Measurements from ENCODE around the gene STK32B.

STK32B gene

GRCh38 chr4:5357870-5358269 lies 306.6 kb downstream of the STK32B start:
- H3K4me2 ChIP-seq (ENCODE audit: low read depth, low read length, poor library complexity, severe bottlenecking): no peak overlapping the region
- H3K9me3 ChIP-seq (ENCODE audit: insufficient read depth, low read depth, low read length): no peaks in the 10 kb centered on the region
- no peak overlapping the region for H3K4me3 ChIP-seq (ENCODE audit: low read length, poor library complexity, severe bottlenecking)
- H4K20me1 ChIP-seq (ENCODE audit: insufficient read depth, low read length, poor library complexity, severe bottlenecking): no peaks in the 10 kb centered on the region
- H3K27me3 ChIP-seq (ENCODE audit: insufficient read depth, low read length, poor library complexity, severe bottlenecking): no peaks in the 10 kb centered on the region
- H3K79me2 ChIP-seq (ENCODE audit: insufficient read depth, low read length): no peaks in the 10 kb centered on the region
- no peaks in the 10 kb centered on the region for H3K36me3 ChIP-seq (ENCODE audit: insufficient read depth, low read length)
- TF ChIP-seq EZH2phosphoT487 (IDR thresholded peaks at IDR 0.05; ENCODE audit: borderline replicate concordance): no peak
- TF ChIP-seq CTCF (conservative IDR thresholded peaks at IDR 0.05; ENCODE audit: low read length): no peak
- H3K9ac ChIP-seq (ENCODE audit: low read depth, low read length, poor library complexity, severe bottlenecking): no peak overlapping the region
- H3K9me2 ChIP-seq (replicated peaks; ENCODE audit: low read depth, low read length): no peaks in the 10 kb centered on the region
- no peak overlapping the region for H2AFZ ChIP-seq (ENCODE audit: low read length)
- H3F3A ChIP-seq (ENCODE audit: low read depth): no peaks in the 10 kb centered on the region
- no peaks in the 10 kb centered on the region for H3K4me1 ChIP-seq (ENCODE audit: insufficient read depth, low read length, poor library complexity, severe bottlenecking)

DNA sequence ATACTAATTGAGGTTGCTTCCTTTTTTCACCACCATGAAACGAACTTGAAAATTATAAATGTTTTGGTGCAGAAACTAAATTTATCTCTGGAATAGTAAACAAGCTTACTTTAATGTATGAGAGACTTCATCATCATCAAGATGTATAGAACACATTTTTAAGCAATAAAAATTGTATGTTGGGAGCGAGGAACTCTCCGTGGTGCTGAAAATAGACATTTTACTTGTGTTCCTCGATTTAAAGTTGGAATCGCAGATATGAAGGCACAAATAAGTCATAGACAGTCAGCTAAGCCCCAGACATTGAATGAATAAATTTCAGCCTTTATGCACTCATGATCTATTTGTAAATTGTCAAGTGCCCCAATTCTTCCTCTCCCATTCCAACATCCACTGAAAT lies 310.7 kb downstream of the STK32B start:
- Histone ChIP-seq H3K9me2 (replicated peaks; ENCODE audit: low read depth, low read length) (no peaks in the 10 kb centered on the region), H3F3A (ENCODE audit: low read depth) (no peaks in the 10 kb centered on the region), H4K20me1 (ENCODE audit: insufficient read depth, low read length, poor library complexity, severe bottlenecking) (no peaks in the 10 kb centered on the region), H3K79me2 (ENCODE audit: insufficient read depth, low read length) (no peaks in the 10 kb centered on the region), H3K4me1 (ENCODE audit: insufficient read depth, low read length, poor library complexity, severe bottlenecking) (no peaks in the 10 kb centered on the region), H3K9ac (ENCODE audit: low read depth, low read length, poor library complexity, severe bottlenecking) (no peak overlapping the region), H3K4me2 (ENCODE audit: low read depth, low read length, poor library complexity, severe bottlenecking) (no peak overlapping the region), H3K36me3 (ENCODE audit: insufficient read depth, low read length) (no peaks in the 10 kb centered on the region), H3K4me3 (ENCODE audit: low read length, poor library complexity, severe bottlenecking) (no peak overlapping the region), H3K9me3 (ENCODE audit: insufficient read depth, low read depth, low read length) (no peaks in the 10 kb centered on the region), H2AFZ (ENCODE audit: low read length) (no peak overlapping the region), H3K27me3 (ENCODE audit: insufficient read depth, low read length, poor library complexity, severe bottlenecking) (no peaks in the 10 kb centered on the region)
- TF ChIP-seq EZH2phosphoT487 (IDR thresholded peaks at IDR 0.05; ENCODE audit: borderline replicate concordance) (no peak), CTCF (conservative IDR thresholded peaks at IDR 0.05; ENCODE audit: low read length) (no peak)

DNA sequence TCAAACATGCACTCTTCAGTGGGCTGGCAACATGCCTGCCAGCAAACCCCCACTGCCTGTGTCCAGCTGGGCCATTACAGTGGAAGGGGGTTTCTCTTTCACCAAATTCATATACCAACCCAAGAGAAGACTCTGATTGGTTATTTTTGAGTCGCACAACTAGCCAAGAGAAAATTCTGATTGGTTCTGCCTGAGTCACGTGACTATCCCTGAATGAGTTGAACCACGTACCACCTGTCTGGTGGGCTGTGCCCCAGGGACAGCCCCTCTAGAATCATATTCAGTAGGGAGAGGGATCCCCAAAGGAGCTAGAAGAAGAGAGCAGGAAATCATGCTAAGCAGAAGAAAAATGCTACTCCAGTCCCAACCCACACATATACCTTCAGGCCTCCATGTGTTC lies 313.1 kb downstream of the STK32B start:
- Histone ChIP-seq H3K4me2 (ENCODE audit: low read depth, low read length, poor library complexity, severe bottlenecking) (no peak overlapping the region), H3K79me2 (ENCODE audit: insufficient read depth, low read length) (no peaks in the 10 kb centered on the region), H3K9me3 (ENCODE audit: insufficient read depth, low read depth, low read length) (no peaks in the 10 kb centered on the region), H3K9me2 (replicated peaks; ENCODE audit: low read depth, low read length) (no peaks in the 10 kb centered on the region), H4K20me1 (ENCODE audit: insufficient read depth, low read length, poor library complexity, severe bottlenecking) (no peaks in the 10 kb centered on the region), H3K27me3 (ENCODE audit: insufficient read depth, low read length, poor library complexity, severe bottlenecking) (no peaks in the 10 kb centered on the region), H2AFZ (ENCODE audit: low read length) (no peak overlapping the region), H3K36me3 (ENCODE audit: insufficient read depth, low read length) (no peaks in the 10 kb centered on the region), H3F3A (ENCODE audit: low read depth) (no peaks in the 10 kb centered on the region), H3K4me1 (ENCODE audit: insufficient read depth, low read length, poor library complexity, severe bottlenecking) (no peaks in the 10 kb centered on the region), H3K9ac (ENCODE audit: low read depth, low read length, poor library complexity, severe bottlenecking) (no peak overlapping the region), H3K4me3 (ENCODE audit: low read length, poor library complexity, severe bottlenecking) (no peak overlapping the region)
- TF ChIP-seq CTCF (conservative IDR thresholded peaks at IDR 0.05; ENCODE audit: low read length) (no peak), EZH2phosphoT487 (IDR thresholded peaks at IDR 0.05; ENCODE audit: borderline replicate concordance) (no peak)

Measured in Loucy (cell line).